Right lobe of liver (tissue), 6 donors: ENCODE results near the gene SERPINA4. TPM values are rescaled to one million over a fixed set of nuclear protein-coding genes. Genes with fewer than 3 reads are reported as not detected.
A peak's percentile ranks its signal among the peaks of the same experiment; 100 is the strongest.

Experiments
- ATAC-seq, 4 donors: fragments of 200-7000 bp; cut with Tn5 transposase; one replicate each; pipeline ENCODE4 v1.9.1; 2020; ENCODE audit warnings: mild to moderate bottlenecking in 4 of 4, moderate library complexity in 4 of 4
- DNase-seq, 3 donors: peaks; one replicate each; pipeline ENCODE4 v3.0.0-alpha.2; 2020
- H3K27ac ChIP-seq, 3 donors: fragments of 200-600 bp; one replicate each; pipeline ENCODE4 v1.8.0; 2022
- H3K27me3 ChIP-seq, 2 donors: fragments of 200-600 bp; one replicate each; pipeline ENCODE4 v1.8.0; 2022
- H3K36me3 ChIP-seq, 4 donors: fragments of 200-600 bp; sonication (generic) in 1 of 4; one replicate each; pipeline versions ENCODE4 v1.5.1 to v1.8.0; 2017 to 2022; ENCODE audit warnings: control low read depth in 1 of 4
- H3K4me1 ChIP-seq, 4 donors: fragments of 200-600 bp; sonication (generic) in 1 of 4; one replicate each; pipeline versions ENCODE4 v1.5.1 to v1.8.0; 2017 to 2022; ENCODE audit warnings: control low read depth in 1 of 4
- H3K4me3 ChIP-seq, 3 donors: fragments of 200-600 bp; one replicate each; pipeline ENCODE4 v1.8.0; 2022
- H3K9me3 ChIP-seq, 4 donors: fragments of 200-600 bp; sonication (generic) in 1 of 4; one replicate each; pipeline versions ENCODE4 v1.5.1 to v1.8.0; 2017 to 2022; ENCODE audit warnings: control low read depth in 1 of 4
- CTCF ChIP-seq, 4 donors: fragments of 200-600 bp in 3 of 4; fragments of 450-650 bp in 1 of 4; IDR thresholded peaks; one replicate each; pipeline versions ENCODE4 v1.5.1 to v1.8.0; 2016 to 2022; ENCODE audit warnings: antibody characterized with exemption in 4 of 4, mild to moderate bottlenecking in 2 of 4
- POLR2A ChIP-seq: fragments of 450-650 bp; IDR thresholded peaks from one replicate; pipeline ENCODE4 v1.6.1; 2017; ENCODE audit warnings: antibody characterized with exemption, mild to moderate bottlenecking
- WGBS: methylation state at CpG from one replicate; pipeline ENCODE4 v1.1.6; 2018; ENCODE audit warnings: low coverage, low lambda C conversion rate; ENCODE audit not compliant: insufficient coverage; ENCODE audit errors: missing lambda C conversion rate; 5-methylcytosine and 5-hydroxymethylcytosine counted together
- intact Hi-C, 2 donors: fragments of 100-400 bp; cut with DNase I; formaldehyde crosslinking; loops; one replicate each; pipeline versions ENCODE4 v1.11.2 to v1.14.1; 2022
- total RNA-seq, 6 experiments: library from RNA; depleted of rRNA in 2 of 6; stranded (reverse); fragments of >200 nt in 2 of 6; fragmentation: NEBNext Ultra II Directional in 3 of 6; extraction: Animal tissue kit (Norgen Biotek cat#: 25700) in 3 of 6; gene quantifications; one replicate each; pipeline versions ENCODE4 v1.1.0 to v1.2.4, GENCODE V29; 2016 to 2023
- donor health status: DM: no; HTN: yes; CAD: no.
- donor health status: DM: no; HTN: no; CAD: no.
- donor health status: DM: no; HTN: no; CAD: no.
- donor health status: DM: no; HTN: yes; CAD: no.
- donor health status: DM: no; HTN: yes; CAD: no.

SERPINA4 gene
- total RNA-seq, 6 experiments from 2014 or later: 41.2 to 204 (median 145) TPM

GRCh38 chr14:94597788-94598187 is 36.5 kb downstream of the SERPINA4 start:
- ATAC-seq: no peak
- no peaks in the 10 kb centered on the region for H3K9me3 ChIP-seq
- no peak for DNase-seq
- WGBS: no CpG with 5 or more reads among the region's 5 CpGs
- no peaks in the 10 kb centered on the region for H3K36me3 ChIP-seq
- intact Hi-C loops: no loop called here
- H3K27ac ChIP-seq: peak overlapping the region; percentile 72 to 88 (median 85)
- no peak for TF ChIP-seq CTCF (IDR thresholded peaks at IDR 0.05)
- TF ChIP-seq POLR2A: no peak
- H3K4me1 ChIP-seq: peaks cover 0 to 81% (median 30%) of the 10 kb centered on the region in 4 donors
- peak overlapping the region; percentile 38 to 75 (median 61) for H3K4me3 ChIP-seq
- H3K27me3 ChIP-seq: no peaks in the 10 kb centered on the region

GRCh38 chr14:94598506-94598815 is 37.2 kb downstream of the SERPINA4 start:
- peaks cover 0 to 75% (median 26%) of the 10 kb centered on the region in 4 donors for H3K4me1 ChIP-seq
- intact Hi-C loops: no loop called here
- peak in 1 of 3 donors; percentile 55 for DNase-seq
- peak overlapping the region; percentile 72 to 88 (median 85) for H3K27ac ChIP-seq
- no peaks in the 10 kb centered on the region for H3K27me3 ChIP-seq
- H3K36me3 ChIP-seq: no peaks in the 10 kb centered on the region
- 27% methylated on average over 2 of the region's 7 CpGs for whole genome bisulfite sequencing
- H3K4me3 ChIP-seq: peak overlapping the region; percentile 38 to 75 (median 61)
- no peaks in the 10 kb centered on the region for H3K9me3 ChIP-seq
- ATAC-seq: peak; percentile 8 to 39 (median 10)
- TF ChIP-seq POLR2A (no peak), CTCF (IDR thresholded peaks at IDR 0.05) (peak in 1 of 4 donors; percentile 15)

- Histone ChIP-seq H3K4me1 (peaks cover 0 to 71% (median 23%) of the 10 kb centered on the region in 4 donors), H3K27ac (peak overlapping the region; percentile 72 to 88 (median 85)), H3K36me3 (no peaks in the 10 kb centered on the region), H3K4me3 (peak overlapping the region; percentile 38 to 75 (median 61)), H3K9me3 (no peaks in the 10 kb centered on the region), H3K27me3 (no peaks in the 10 kb centered on the region)
- DNase-seq (peak; percentile 88 to 90 (median 89)), ATAC-seq (peak; percentile 50 to 76 (median 68))
- 33% methylated on average over 4 of the region's 11 CpGs for WGBS
- TF ChIP-seq CTCF (IDR thresholded peaks at IDR 0.05): peak in 1 of 4 donors; percentile 7
- peak; percentile 70 for TF ChIP-seq POLR2A
- intact Hi-C loops: no loop called here
Measured at GRCh38 chr14:94598816-94599655, 37.8 kb downstream of the SERPINA4 start.

- intact Hi-C loops: no loop called here
- peaks cover 0 to 65% (median 22%) of the 10 kb centered on the region in 4 donors for H3K4me1 ChIP-seq
- TF ChIP-seq POLR2A (no peak), CTCF (IDR thresholded peaks at IDR 0.05) (peak in 1 of 4 donors; percentile 2)
- no peaks in the 10 kb centered on the region for H3K9me3 ChIP-seq
- no peaks in the 10 kb centered on the region for H3K36me3 ChIP-seq
- peak in 2 of 3 donors; percentile 57 to 61 for DNase-seq
- H3K27me3 ChIP-seq: no peaks in the 10 kb centered on the region
- ATAC-seq: peak; percentile 10 to 45 (median 13)
- WGBS: 13% methylated on average over 2 of the region's 3 CpGs
- peak overlapping the region; percentile 20 to 75 (median 61) for H3K4me3 ChIP-seq
- H3K27ac ChIP-seq: peak overlapping the region; percentile 72 to 88 (median 85)
Measured at GRCh38 chr14:94599656-94600004, 38.4 kb downstream of the SERPINA4 start.
